Stomach (tissue), 9 donors: Measurements from ENCODE around the gene MRPL14. TPM values are rescaled to one million over a fixed set of nuclear protein-coding genes. Genes with fewer than 3 reads are reported as not detected.

ENCODE experiments used
- DNase-seq, 2 donors: peaks; one replicate each; pipeline versions ENCODE4 v3.0.0 to v3.0.0-alpha.2; 2013 to 2019
- H3K27ac ChIP-seq, 5 donors: fragments of 200-600 bp in 4 of 5; sonication (generic) in 4 of 5; one replicate each; pipeline ENCODE4 v1.5.1; 2013 to 2019; ENCODE audit warnings: mild to moderate bottlenecking in 1 of 5, moderate library complexity in 1 of 5
- H3K27me3 ChIP-seq, 3 donors: fragments of 200-600 bp; sonication (generic); one replicate each; pipeline ENCODE4 v1.5.1; 2017 to 2019; ENCODE audit warnings: mixed run types in 1 of 3
- H3K36me3 ChIP-seq, 4 donors: fragments of 200-600 bp; sonication (generic); 1 replicate in 3 of 4; 2 replicates in 1 of 4; pipeline ENCODE4 v1.5.1; 2016 to 2019
- H3K4me1 ChIP-seq, 4 donors: fragments of 200-600 bp; sonication (generic); one replicate each; pipeline ENCODE4 v1.5.1; 2016 to 2019
- H3K4me3 ChIP-seq, 4 donors: fragments of 200-600 bp; sonication (generic) in 3 of 4; one replicate each; pipeline ENCODE4 v1.5.1; 2016 to 2019; ENCODE audit warnings: mild to moderate bottlenecking in 1 of 4
- H3K9me3 ChIP-seq, 4 donors: fragments of 200-600 bp; sonication (generic); one replicate each; pipeline ENCODE4 v1.5.1; 2016 to 2019
- CTCF ChIP-seq, 7 experiments: fragments of 450-650 bp in 4 of 7; fragments of 200-600 bp in 3 of 7; sonication (generic) in 3 of 7; IDR thresholded peaks; one replicate each; pipeline ENCODE4 v1.5.1; 2016 to 2019; ENCODE audit warnings: antibody characterized with exemption in 7 of 7, control low read depth in 2 of 7, mild to moderate bottlenecking in 1 of 7
- EP300 ChIP-seq: sonication (generic); formaldehyde crosslinking; IDR thresholded peaks from one replicate; pipeline ENCODE4 v1.6.1; 2017; ENCODE audit warnings: antibody characterized with exemption
- POLR2A ChIP-seq, 4 donors: fragments of 450-650 bp; IDR thresholded peaks; one replicate each; pipeline ENCODE4 v1.6.1; 2016; ENCODE audit warnings: antibody characterized with exemption in 4 of 4, control low read depth in 2 of 4, mild to moderate bottlenecking in 1 of 4, moderate library complexity in 1 of 4
- POLR2AphosphoS5 ChIP-seq, 3 donors: sonication (generic); formaldehyde crosslinking; IDR thresholded peaks; one replicate each; pipeline ENCODE4 v1.6.1; 2016; ENCODE audit warnings: antibody characterized with exemption in 3 of 3
- WGBS, 5 donors: extraction: QIAGEN DNeasy Blood & Tissue Kit in 3 of 5; methylation state at CpG; one replicate each; pipeline versions ENCODE4 v1.1.5 to v1.1.7; 2013 to 2018; 5-methylcytosine and 5-hydroxymethylcytosine counted together
- intact Hi-C: fragments of 100-400 bp; cut with DNase I; formaldehyde crosslinking; loops from one replicate; pipeline ENCODE4 v1.15.1; 2023; ENCODE audit warnings: low total_unique reads
- polyA plus RNA-seq, 3 donors: library from polyadenylated mRNA; stranded (reverse); fragments of 200-250 nt; gene quantifications; one replicate each; pipeline ENCODE4 v1.2.3, GENCODE V29; 2013
- total RNA-seq, 5 donors: library from RNA; depleted of rRNA; stranded (reverse); fragments of >200 nt; gene quantifications; one replicate each; pipeline versions ENCODE4 v1.1.0 to v1.2.3, GENCODE V29; 2014 to 2016
- donor health status: healthy with polysubstance abuse.
- donor health status: Bipolar disorder and iron deficiency.
- donor health status: healthy.

MRPL14 gene
- total and polyA plus RNA-seq, 8 donors = 17.0 to 82.3 (median 57.0) TPM

- TF ChIP-seq POLR2A (IDR thresholded peaks at IDR 0.05) = no peak
- TF ChIP-seq CTCF (IDR thresholded peaks at IDR 0.05) = no peak
- no peak for TF ChIP-seq POLR2AphosphoS5 (IDR thresholded peaks at IDR 0.05)
- TF ChIP-seq EP300 = no peak
- Histone ChIP-seq H3K9me3 (no peaks in the 10 kb centered on the region), H3K4me3 (peak overlapping the region; percentile 47 to 57 (median 54)), H3K27me3 (peaks cover 0 to 27% (median 0%) of the 10 kb centered on the region in 3 donors), H3K4me1 (peaks cover 29 to 50% (median 39%) of the 10 kb centered on the region in 4 donors), H3K36me3 (no peaks in the 10 kb centered on the region), H3K27ac (peak overlapping the region; percentile 29 to 82 (median 73))
- DNase-seq = peak in 1 of 2 donors; percentile 86
- 23 to 33% (median 29%) methylated on average over 19 to 25 of the region's 25 CpGs for WGBS, 5 donors
- intact Hi-C loops = no loop called here
These were observed 53.4 kb downstream of the MRPL14 start for GRCh38 chr6:44073612-44074438.

- DNase-seq = peak; percentile 78 to 97
- Histone ChIP-seq H3K9me3 (no peaks in the 10 kb centered on the region), H3K27me3 (peaks cover 0 to 20% (median 0%) of the 10 kb centered on the region in 3 donors), H3K4me1 (peaks cover 29 to 49% (median 39%) of the 10 kb centered on the region in 4 donors), H3K4me3 (peak overlapping the region; percentile 47 to 57 (median 54)), H3K27ac (peak overlapping the region; percentile 49 to 82 (median 73)), H3K36me3 (no peaks in the 10 kb centered on the region)
- intact Hi-C loops = no loop called here
- WGBS, 5 donors = 2 to 4% (median 2%) methylated on average over 11 to 55 of the region's 55 CpGs
- TF ChIP-seq POLR2A (IDR thresholded peaks at IDR 0.05) (no peak), POLR2AphosphoS5 (IDR thresholded peaks at IDR 0.05) (peak in 1 of 3 donors; percentile 2), EP300 (no peak), CTCF (IDR thresholded peaks at IDR 0.05) (no peak)
These were observed 54.2 kb downstream of the MRPL14 start for GRCh38 chr6:44072959-44073611.

GRCh38 chr6:44072452-44072958, 54.7 kb downstream of the MRPL14 start:
- H3K36me3 ChIP-seq = no peaks in the 10 kb centered on the region
- no peaks in the 10 kb centered on the region for H3K9me3 ChIP-seq
- peak overlapping the region in 4 of 5 donors; percentile 64 to 82 (median 76) for H3K27ac ChIP-seq
- WGBS, 5 donors = 70 to 86% (median 72%) methylated on average over 3 to 4 of the region's 4 CpGs
- peak; percentile 52 to 78 for DNase-seq
- TF ChIP-seq CTCF (IDR thresholded peaks at IDR 0.05) = no peak
- no peak for TF ChIP-seq EP300
- no peak for TF ChIP-seq POLR2A (IDR thresholded peaks at IDR 0.05)
- peak in 1 of 3 donors; percentile 23 for TF ChIP-seq POLR2AphosphoS5 (IDR thresholded peaks at IDR 0.05)
- H3K4me1 ChIP-seq = peaks cover 29 to 49% (median 39%) of the 10 kb centered on the region in 4 donors
- intact Hi-C loops = no loop called here
- H3K4me3 ChIP-seq = peak overlapping the region; percentile 47 to 57 (median 54)
- H3K27me3 ChIP-seq = peaks cover 0 to 20% (median 0%) of the 10 kb centered on the region in 3 donors
